Activated CD8-positive, alpha-beta memory T cell treated with anti-CD3 and anti-CD28 coated beads, Interleukin-2, amount 10 ng/mL, durations not matched to agents 7 days and 5 days (primary cell): ENCODE data around the gene NRM. TPM values are rescaled to one million over a fixed set of nuclear protein-coding genes. Genes with fewer than 3 reads are reported as not detected.
"Not testable (repeated sequence)": the region's sequence is repeated elsewhere in the genome, so short reads cannot be mapped to it uniquely, and the experiment has no call there.

ENCODE experiments used
- ATAC-seq: fragments of 150-1000 bp; cut with Tn5 transposase; one replicate; pipeline ENCODE4 v1.10.0; 2021; ENCODE audit warnings: moderate library complexity
- CTCF ChIA-PET: fragments of 350-600 bp; sonication (Branson Sonifier 250); formaldehyde crosslinking; loops from one replicate; lab custom pipeline; 2021; ENCODE audit warnings: antibody characterized with exemption; lab: Charles Lee
- DNase-seq: peaks from one replicate; pipeline ENCODE4 v3.0.0-alpha.2; 2020
- H3K27ac Mint-ChIP-seq: one replicate; pipeline ENCODE4 v1.8.0; 2021; ENCODE audit warnings: mild to moderate bottlenecking, mixed read lengths
- H3K27me3 Mint-ChIP-seq: one replicate; pipeline ENCODE4 v1.8.0; 2021; ENCODE audit warnings: mixed read lengths
- H3K36me3 Mint-ChIP-seq: one replicate; pipeline ENCODE4 v1.8.0; 2021; ENCODE audit warnings: mild to moderate bottlenecking, mixed read lengths
- H3K4me1 Mint-ChIP-seq: one replicate; pipeline ENCODE4 v1.8.0; 2021; ENCODE audit warnings: mixed read lengths
- H3K4me3 Mint-ChIP-seq: one replicate; pipeline ENCODE4 v1.8.0; 2021; ENCODE audit warnings: mild to moderate bottlenecking, moderate library complexity, mixed read lengths
- H3K9me3 Mint-ChIP-seq: one replicate; pipeline ENCODE4 v1.8.0; 2022; ENCODE audit warnings: low read depth, mixed read lengths
- total RNA-seq, 2 experiments: library from RNA; stranded (reverse); gene quantifications; one replicate each; pipeline ENCODE4 v1.2.3, GENCODE V29; 2021

NRM gene
- total RNA-seq, 2 experiments from 2014 or later: 30.2 to 36.4 TPM

GRCh38 chr6:30664994-30665767, 25.6 kb downstream of the NRM start:
- DNase-seq: no peak
- Mint-ChIP-seq H3K4me3 (no peak overlapping the region), H3K36me3 (peaks cover 42% of the 10 kb centered on the region), H3K27me3 (no peaks in the 10 kb centered on the region), H3K9me3 (no peaks in the 10 kb centered on the region), H3K27ac (no peak overlapping the region), H3K4me1 (peaks cover 8% of the 10 kb centered on the region)
- ATAC-seq: no peak
- CTCF ChIA-PET: interaction anchor here (0.7 to 23.7 kb wide), 7 partner anchors 7 to 124 kb away, joined by 3 to 936 read pairs (median 4); partner anchors contain the start of genes DHX16, FLOT1, MDC1 and MRPS18B

- peaks cover 46% of the 10 kb centered on the region for H3K36me3 Mint-ChIP-seq
- not testable (repeated sequence) for H3K9me3 Mint-ChIP-seq, ATAC-seq, H3K4me3 Mint-ChIP-seq, H3K27ac Mint-ChIP-seq, H3K27me3 Mint-ChIP-seq, H3K4me1 Mint-ChIP-seq, DNase-seq
- CTCF ChIA-PET: interaction anchor here (1.3 to 1.4 kb wide), 2 partner anchors 64 to 73 kb away, joined by 3 read pairs; no protein-coding TSS in a partner anchor
These were observed 32.9 kb downstream of the NRM start for GRCh38 chr6:30657922-30658321.

- Mint-ChIP-seq H3K27me3 (no peaks in the 10 kb centered on the region), H3K9me3 (no peaks in the 10 kb centered on the region), H3K4me3 (no peak overlapping the region), H3K4me1 (peaks cover 2% of the 10 kb centered on the region), H3K36me3 (peaks cover 44% of the 10 kb centered on the region), H3K27ac (no peak overlapping the region)
- DNase-seq: no peak
- CTCF ChIA-PET: interaction anchor here (1.3 to 1.8 kb wide), 2 partner anchors 15 to 64 kb away, joined by 3 to 10 read pairs; partner anchors contain the start of gene DHX16
- no peak for ATAC-seq
These were observed 33.3 kb downstream of the NRM start for GRCh38 chr6:30657454-30657853.

- ATAC-seq (no peak), DNase-seq (no peak)
- Mint-ChIP-seq H3K9me3 (no peaks in the 10 kb centered on the region), H3K27me3 (no peaks in the 10 kb centered on the region), H3K27ac (no peak overlapping the region), H3K36me3 (peaks cover 45% of the 10 kb centered on the region), H3K4me3 (no peak overlapping the region), H3K4me1 (peaks cover 2% of the 10 kb centered on the region)
- CTCF ChIA-PET: interaction anchor here (0.9 to 1.8 kb wide), 2 partner anchors 9 to 16 kb away, joined by 3 to 10 read pairs; partner anchors contain the start of gene DHX16
These were observed 34.3 kb downstream of the NRM start for GRCh38 chr6:30656513-30656912.

- Mint-ChIP-seq H3K4me3 (no peak overlapping the region), H3K9me3 (no peaks in the 10 kb centered on the region), H3K27ac (no peak overlapping the region), H3K27me3 (no peaks in the 10 kb centered on the region), H3K36me3 (peaks cover 48% of the 10 kb centered on the region), H3K4me1 (peaks cover 2% of the 10 kb centered on the region)
- no peak for DNase-seq
- CTCF ChIA-PET: interaction anchor here (1.8 kb wide), 1 partner anchor 17 kb away, joined by 10 read pairs; the partner anchor contains the start of gene DHX16
- no peak for ATAC-seq
These were observed 35.1 kb downstream of the NRM start for GRCh38 chr6:30655743-30656094.

- ATAC-seq (no peak), DNase-seq (no peak)
- Mint-ChIP-seq H3K36me3 (peaks cover 46% of the 10 kb centered on the region), H3K27me3 (no peaks in the 10 kb centered on the region), H3K4me3 (no peak overlapping the region), H3K9me3 (no peaks in the 10 kb centered on the region), H3K4me1 (peaks cover 2% of the 10 kb centered on the region), H3K27ac (no peak overlapping the region)
- CTCF ChIA-PET: interaction anchor here (0.8 kb wide), 1 partner anchor 145 kb away, joined by 3 read pairs; no protein-coding TSS in a partner anchor
These were observed 35.7 kb downstream of the NRM start for GRCh38 chr6:30654798-30655742.

- ATAC-seq (no peak), DNase-seq (no peak)
- Mint-ChIP-seq H3K27me3 (no peaks in the 10 kb centered on the region), H3K36me3 (peaks cover 30% of the 10 kb centered on the region), H3K27ac (no peak overlapping the region), H3K9me3 (no peaks in the 10 kb centered on the region), H3K4me1 (peaks cover 18% of the 10 kb centered on the region), H3K4me3 (no peak overlapping the region)
- CTCF ChIA-PET: interaction anchor here (0.7 to 1.5 kb wide), 2 partner anchors 19 to 79 kb away, joined by 3 read pairs; no protein-coding TSS in a partner anchor
These were observed 39.6 kb downstream of the NRM start for GRCh38 chr6:30651143-30651542.

GRCh38 chr6:30647242-30648116, 43.3 kb downstream of the NRM start:
- Mint-ChIP-seq H3K9me3 (no peaks in the 10 kb centered on the region), H3K4me3 (peak overlapping the region; percentile 83), H3K36me3 (peaks cover 18% of the 10 kb centered on the region), H3K27ac (peak overlapping the region; percentile 88), H3K27me3 (no peaks in the 10 kb centered on the region), H3K4me1 (peaks cover 24% of the 10 kb centered on the region)
- ATAC-seq: peak; percentile 78
- DNase-seq: peak; percentile 87
- CTCF ChIA-PET: interaction anchor here (1.0 to 2.5 kb wide), 3 partner anchors 22 to 84 kb away, joined by 3 to 9 read pairs (median 7); partner anchors contain the start of gene DHX16

- DNase-seq (peak; percentile 96), ATAC-seq (peak; percentile 81)
- H3K27ac Mint-ChIP-seq: peak within 1 kb of the TSS; percentile 88
- peak within 1 kb of the TSS; percentile 83 for H3K4me3 Mint-ChIP-seq
- no peaks in the 10 kb centered on the region for H3K9me3 Mint-ChIP-seq
- peaks cover 26% of the 10 kb centered on the region for H3K4me1 Mint-ChIP-seq
- peaks cover 10% of the 10 kb centered on the region for H3K36me3 Mint-ChIP-seq
- CTCF ChIA-PET: interaction anchor here (0.7 to 2.5 kb wide), 3 partner anchors 23 to 84 kb away, joined by 3 to 9 read pairs (median 4); no protein-coding TSS in a partner anchor
- no peaks in the 10 kb centered on the region for H3K27me3 Mint-ChIP-seq
These were observed 44.1 kb downstream of the NRM start, which contains the start of gene C6orf136 for GRCh38 chr6:30646450-30647241. C6orf136 (plus strand) TSS chr6:30647133; CDS start chr6:30647232, 99 bp downstream.

- Mint-ChIP-seq H3K36me3 (peaks cover 5% of the 10 kb centered on the region), H3K4me3 (no peak overlapping the region), H3K27me3 (no peaks in the 10 kb centered on the region), H3K27ac (peak overlapping the region; percentile 88), H3K9me3 (no peaks in the 10 kb centered on the region), H3K4me1 (peaks cover 32% of the 10 kb centered on the region)
- CTCF ChIA-PET: interaction anchor here (1.1 to 2.5 kb wide), 2 partner anchors 26 to 85 kb away, joined by 4 to 9 read pairs; partner anchors contain the start of gene DHX16
- DNase-seq (no peak), ATAC-seq (no peak)
These were observed 44.8 kb downstream of the NRM start for GRCh38 chr6:30645989-30646388.

- CTCF ChIA-PET: interaction anchor here (1.1 to 2.5 kb wide), 3 partner anchors 28 to 104 kb away, joined by 4 to 9 read pairs (median 4); partner anchors contain the start of gene DHX16
- ATAC-seq (no peak), DNase-seq (no peak)
- no peak overlapping the region for H3K27ac Mint-ChIP-seq
- no peaks in the 10 kb centered on the region for H3K9me3 Mint-ChIP-seq
- peaks cover 3% of the 10 kb centered on the region for H3K36me3 Mint-ChIP-seq
- no peaks in the 10 kb centered on the region for H3K27me3 Mint-ChIP-seq
- peaks cover 41% of the 10 kb centered on the region for H3K4me1 Mint-ChIP-seq
- no peak overlapping the region for H3K4me3 Mint-ChIP-seq
These were observed 46.0 kb downstream of the NRM start for GRCh38 chr6:30644769-30645168.
